Pons (tissue), 1 donor: ENCODE results near the gene ATF6.
"Not testable (repeated sequence)": the region's sequence is repeated elsewhere in the genome, so short reads cannot be mapped to it uniquely, and the experiment has no call there.

Experiments used
- DNase-seq: peaks from one replicate; pipeline ENCODE4 v3.0.0-alpha.2; 2016; ENCODE audit warnings: low spot score

The ATF6 gene

GRCh38 chr1:161733526-161733925, 32.6 kb upstream of the ATF6 start:
- DNase-seq: no peak

DNA sequence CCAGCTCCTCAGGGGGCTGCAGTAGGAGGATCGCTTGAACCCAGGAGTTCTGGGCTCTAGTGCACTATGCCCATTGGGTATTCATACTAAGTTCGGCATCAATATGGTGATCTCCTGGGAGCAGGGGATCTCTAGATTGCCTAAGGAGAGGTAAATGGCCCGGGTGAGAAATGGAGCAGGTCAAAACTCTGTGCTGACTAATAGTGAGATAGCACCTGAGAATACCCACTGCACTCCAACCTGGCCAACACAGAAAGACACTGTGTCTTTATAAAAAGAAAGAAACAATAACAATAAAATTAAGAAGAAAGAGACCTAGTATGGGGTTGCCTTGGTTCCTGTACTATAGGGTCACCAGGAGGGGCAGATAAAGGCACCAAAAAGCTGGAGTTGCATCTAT, 30.3 kb upstream of the ATF6 start:
- no peak for DNase-seq

- DNase-seq: no peak
These were observed 29.7 kb upstream of the ATF6 start for GRCh38 chr1:161736335-161736969.

DNA sequence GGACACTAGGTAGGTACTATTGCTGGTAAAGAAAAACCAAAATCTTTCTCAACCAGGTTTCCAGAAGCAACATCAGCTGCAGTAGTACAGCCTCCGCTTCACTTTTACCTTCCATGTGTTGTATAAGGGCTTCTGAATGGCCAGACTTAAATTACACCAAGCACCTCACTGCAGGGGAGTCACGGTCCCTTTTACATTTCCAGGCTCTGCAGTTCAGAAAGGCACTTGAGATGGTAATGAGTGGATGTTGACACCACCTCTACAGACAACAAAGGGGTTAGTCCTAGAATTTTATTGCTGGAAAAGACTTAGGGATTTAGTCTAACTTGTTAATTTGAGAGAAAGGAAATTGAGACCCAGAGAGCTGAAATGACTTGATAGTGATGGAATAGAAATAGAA, 28.5 kb upstream of the ATF6 start:
- DNase-seq: no peak

DNA sequence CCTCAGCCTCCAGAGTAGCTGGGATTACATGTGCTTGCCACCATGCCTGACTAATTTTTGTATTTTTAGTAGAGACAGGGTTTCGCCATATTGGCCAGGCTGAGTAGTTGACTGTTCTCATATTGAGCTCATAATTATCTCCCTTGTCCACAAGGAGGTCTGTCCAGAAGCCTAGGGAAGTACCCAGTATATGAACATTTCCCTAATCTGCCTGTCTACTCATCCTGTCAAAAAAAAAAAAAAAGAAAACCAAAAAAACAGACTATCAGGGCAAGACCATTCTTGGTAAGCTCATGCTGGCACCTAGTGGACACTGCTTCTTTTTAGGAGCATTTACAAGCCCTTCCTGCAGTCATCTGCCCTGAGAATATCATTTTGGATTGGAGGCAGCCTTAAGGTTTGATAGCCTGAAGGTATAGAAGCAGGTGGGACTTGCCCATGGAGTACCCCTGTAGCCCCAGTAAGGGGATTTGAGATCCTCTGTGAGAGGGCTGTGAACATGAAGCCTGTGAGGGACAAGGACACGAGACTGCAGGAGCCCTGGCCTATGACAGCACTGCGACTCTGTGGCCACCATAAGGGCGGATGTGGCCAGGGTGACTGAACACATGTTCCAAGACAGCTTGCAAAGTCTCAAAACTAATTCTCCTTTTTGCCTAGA, 27.4 kb upstream of the ATF6 start:
- peak; percentile 78 for DNase-seq

DNA sequence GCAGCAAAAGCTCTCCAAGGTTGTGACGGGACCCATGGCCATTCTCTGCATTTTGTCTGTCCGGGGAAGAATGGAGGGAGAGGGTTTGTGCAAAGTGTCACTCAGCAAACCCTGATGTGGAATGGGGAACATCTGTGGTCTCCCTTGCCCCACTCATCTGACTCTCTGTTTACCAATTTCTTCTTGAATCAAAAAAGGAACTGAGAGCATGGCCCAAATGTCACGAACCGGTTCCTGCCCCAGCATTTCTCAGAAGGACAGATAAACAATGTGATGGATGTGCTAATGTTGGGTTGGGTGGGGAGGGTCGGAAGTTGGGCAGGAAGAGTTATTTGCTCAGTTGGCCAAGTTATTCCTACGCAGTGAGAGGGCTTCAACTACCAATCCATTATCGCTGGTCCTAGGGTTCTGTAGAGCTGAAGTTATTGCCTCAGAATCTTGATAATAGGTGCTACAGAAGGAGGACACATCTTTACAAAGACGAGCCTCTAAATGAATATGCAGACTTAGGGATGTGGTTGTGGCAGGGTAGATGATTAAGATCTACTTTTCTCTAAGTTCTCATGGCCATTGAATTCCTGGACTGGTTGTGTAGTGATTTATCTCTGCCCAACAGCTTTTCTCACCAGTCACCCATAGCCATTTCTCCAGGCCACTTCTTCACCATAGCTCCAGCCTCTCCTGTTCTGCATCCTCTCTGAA, 26.1 kb upstream of the ATF6 start:
- peak; percentile 72 for DNase-seq

DNA sequence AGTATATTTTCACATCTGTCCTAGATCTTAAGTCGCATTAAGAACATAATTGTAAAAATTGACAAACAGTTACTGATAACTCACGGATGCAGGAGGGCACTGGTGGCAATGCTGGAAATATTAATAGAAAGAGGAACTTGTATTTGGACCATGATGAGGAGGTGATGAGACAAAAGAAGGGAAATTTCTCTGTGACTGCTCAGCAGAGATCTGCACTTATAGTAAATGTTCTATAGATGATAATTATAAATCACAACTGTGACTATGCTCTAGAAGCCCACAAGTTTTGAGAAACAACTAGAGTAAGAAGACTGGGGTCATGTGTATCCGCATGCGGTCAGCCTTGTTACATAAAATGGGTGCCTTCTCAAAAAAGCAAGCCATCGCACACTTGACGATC, 25.2 kb upstream of the ATF6 start:
- peak; percentile 36 for DNase-seq

DNA sequence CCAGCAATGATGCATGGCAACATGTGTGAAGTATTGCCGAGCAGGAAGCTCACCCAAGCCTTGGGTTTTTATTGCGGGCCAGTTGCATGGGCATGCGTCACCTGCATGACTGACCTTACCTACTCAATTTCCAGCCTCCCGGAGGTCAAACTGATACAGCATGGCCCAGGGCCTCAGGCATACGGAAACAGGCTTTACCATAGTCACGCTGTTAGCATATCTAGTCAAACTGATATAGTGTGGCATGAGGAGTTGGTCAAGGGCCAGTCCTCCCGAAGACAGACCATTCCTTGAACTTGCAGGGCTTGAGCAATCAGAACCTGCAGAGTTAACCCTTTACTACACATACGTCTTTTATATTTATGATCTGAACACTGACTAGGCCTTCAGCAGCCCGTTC, 22.9 kb upstream of the ATF6 start:
- DNase-seq: no peak

GRCh38 chr1:161747801-161748200, 18.3 kb upstream of the ATF6 start:
- DNase-seq: no peak

DNA sequence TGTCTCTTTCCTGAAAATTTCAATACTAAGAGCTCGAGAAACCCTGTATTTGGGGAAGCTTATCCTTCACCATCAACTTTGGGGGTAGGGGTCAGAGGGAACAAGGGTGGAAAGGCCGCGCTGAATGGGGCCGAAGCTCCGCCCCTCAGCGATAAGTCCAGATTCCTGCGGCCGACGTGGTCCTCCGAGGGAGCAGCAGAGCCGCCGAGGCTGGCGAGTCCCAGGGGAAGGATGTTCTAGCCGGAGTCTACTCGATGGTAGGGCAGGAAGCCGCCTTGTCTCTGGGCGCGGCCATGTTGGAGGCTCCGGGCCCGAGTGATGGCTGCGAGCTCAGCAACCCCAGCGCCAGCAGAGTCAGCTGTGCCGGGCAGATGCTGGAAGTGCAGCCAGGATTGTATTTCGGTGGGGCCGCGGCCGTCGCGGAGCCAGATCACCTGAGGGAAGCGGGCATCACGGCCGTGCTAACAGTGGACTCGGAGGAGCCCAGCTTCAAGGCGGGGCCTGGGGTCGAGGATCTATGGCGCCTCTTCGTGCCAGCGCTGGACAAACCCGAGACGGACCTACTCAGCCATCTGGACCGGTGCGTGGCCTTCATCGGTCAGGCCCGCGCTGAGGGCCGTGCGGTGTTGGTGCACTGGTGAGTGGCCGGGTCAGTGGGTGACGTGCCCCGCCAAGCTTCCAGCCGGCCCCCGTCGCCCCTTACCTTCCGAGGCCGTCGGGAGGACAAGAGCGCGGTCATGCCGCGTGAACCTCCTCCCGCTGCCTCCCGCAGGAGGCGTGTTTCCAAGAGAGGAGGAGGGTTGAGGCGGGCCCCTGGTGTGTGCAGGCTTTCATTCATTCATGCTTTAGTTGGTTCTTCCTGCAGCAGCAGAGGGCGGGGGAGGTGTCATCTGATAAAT, 16.4 kb upstream of the ATF6 start, which contains the start of gene DUSP12:
TSS of gene DUSP12 (plus strand) at position 278 of the 899 bp plus-strand sequence. CDS start at position 294, 16 bp downstream.
- DNase-seq: peak; percentile 92

GRCh38 chr1:161763522-161764098, 2.5 kb upstream of the ATF6 start:
- DNase-seq: no peak

DNA sequence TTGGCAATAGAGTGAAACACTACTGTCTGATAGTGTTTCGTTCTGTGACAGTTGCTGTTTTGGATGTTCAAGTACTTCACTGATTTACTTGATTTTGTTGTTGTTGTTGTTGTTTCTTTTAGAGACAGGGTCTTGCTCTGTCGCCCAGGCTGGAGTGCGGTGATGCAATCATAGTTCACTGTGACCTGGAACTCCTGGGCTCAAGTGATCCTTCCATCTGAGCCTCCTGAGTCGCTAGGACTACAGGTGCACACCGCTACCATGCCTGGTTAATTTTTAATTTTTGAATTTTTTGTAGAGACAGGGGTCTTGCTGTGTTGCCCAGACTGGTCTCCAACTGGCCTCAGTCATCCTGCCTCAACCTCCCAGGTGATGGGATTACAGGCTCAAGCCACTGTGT, 2.3 kb downstream of the ATF6 start:
- DNase-seq: no peak

GRCh38 chr1:161768986-161769672, 3.0 kb downstream of the ATF6 start:
- no peak for DNase-seq

DNA sequence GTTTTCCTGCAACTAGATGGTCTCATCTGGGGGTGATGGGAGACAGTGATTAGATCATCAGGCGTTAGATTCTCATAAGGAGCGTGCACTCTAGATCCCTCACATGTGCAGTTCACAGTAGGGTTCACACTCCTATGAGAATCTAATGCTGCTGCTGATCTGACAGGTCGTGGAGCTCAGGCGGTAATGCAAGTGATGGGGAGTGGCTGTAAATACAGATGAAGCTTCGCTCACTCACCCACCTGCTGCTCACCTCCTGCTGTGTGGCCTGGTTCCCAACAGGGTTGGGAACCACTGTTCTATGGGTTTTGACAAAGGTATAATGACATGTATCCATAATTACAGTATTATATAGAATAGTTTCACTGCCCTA, 3.5 kb downstream of the ATF6 start:
- not testable (repeated sequence) for DNase-seq

DNA sequence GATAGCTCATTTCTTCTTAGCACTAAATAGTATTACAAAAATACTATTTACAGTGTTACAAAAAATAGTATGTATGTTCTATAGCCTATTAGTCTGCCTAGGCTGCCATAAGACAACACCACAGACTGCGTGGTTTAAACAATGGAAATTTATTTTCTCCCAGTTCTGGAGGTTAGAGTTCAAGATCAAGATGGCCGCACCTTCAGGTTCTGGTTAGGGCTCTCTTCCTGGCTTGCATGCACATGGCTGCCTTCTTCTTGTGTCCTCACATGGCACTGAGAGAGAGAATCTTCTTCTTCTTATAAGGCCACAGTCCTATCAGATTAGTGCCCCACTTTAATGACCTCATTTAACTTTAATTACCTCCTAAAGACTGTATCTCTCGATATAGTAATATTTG, 4.1 kb downstream of the ATF6 start:
- no peak for DNase-seq

DNA sequence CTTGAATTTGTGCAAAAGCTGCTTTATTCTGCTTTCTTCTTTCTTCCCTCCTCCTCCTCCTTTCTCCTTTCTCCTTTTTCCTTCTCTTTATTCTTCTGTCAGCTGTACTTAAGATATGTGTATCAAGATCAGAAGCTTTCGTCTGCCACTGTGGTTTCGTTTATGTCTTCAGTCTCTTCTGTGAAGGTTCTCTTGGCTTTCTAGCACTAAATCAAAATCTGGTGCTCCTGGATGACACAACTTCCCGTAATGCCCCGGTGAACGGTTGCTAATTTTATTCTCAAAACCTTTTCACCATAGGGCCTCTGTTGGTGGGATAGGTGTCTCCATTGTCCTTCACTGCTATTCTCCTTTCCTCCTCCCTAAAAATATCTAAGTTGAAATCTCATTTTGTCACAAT, 5.0 kb downstream of the ATF6 start:
- DNase-seq: no peak

DNA sequence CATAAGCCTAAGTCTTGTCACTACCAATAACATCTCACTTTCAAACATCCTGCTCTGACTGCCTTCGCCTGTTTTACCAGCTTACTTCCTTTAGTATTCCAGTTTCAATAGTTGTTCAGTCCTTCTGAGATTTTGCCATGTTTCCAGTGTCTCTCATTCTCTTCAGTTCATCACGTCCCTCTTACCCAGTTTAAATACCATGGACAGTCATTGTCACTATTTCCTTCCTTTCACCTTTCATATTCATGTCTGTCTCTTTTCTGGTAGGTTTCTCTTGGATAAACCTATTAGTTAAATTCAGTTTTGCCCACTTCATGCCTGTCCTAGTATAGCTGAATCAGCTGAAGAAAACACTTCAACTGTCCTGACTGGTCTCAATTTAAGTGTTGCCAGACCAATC, 5.9 kb downstream of the ATF6 start:
- no peak for DNase-seq

DNA sequence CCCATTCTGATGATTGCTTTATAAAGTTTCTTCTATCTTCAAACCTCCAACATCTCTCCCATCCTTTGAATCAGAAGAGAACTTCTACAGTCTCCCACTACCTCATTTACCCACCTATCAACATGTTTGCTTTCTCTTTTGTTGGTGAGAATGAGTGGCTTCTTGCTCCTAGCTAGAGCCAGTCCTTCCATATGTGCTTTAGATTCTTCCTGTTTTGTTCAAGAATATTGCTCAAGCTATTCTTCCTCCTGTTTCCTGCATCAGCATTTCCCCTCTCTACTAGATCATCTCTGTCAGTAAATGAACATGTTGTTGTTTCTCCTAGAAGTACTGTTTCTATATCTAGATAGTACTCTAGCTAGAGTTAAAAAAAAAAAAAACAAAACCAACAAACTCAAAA, 6.3 kb downstream of the ATF6 start:
- peak; percentile 52 for DNase-seq

GRCh38 chr1:161773791-161774190, 7.7 kb downstream of the ATF6 start:
- DNase-seq: no peak

GRCh38 chr1:161777261-161777660, 11.1 kb downstream of the ATF6 start:
- no peak for DNase-seq

- DNase-seq: no peak
These were observed 12.4 kb downstream of the ATF6 start for GRCh38 chr1:161778522-161778921.
